NB4 (cell line): ENCODE data around the gene ANO1.
A peak's percentile ranks its signal among the peaks of the same experiment; 100 is the strongest.

ENCODE experiments used
- DNase-seq: peaks from one replicate; pipeline ENCODE4 v3.0.0; 2010; ENCODE audit warnings: low read depth
- H3K4me3 ChIP-seq: one replicate; pipeline ENCODE4 v1.5.1; 2011; ENCODE audit warnings: mild to moderate bottlenecking, low read depth, low read length, moderate library complexity
- CTCF ChIP-seq: IDR thresholded peaks from one replicate; pipeline ENCODE4 v1.5.1; 2012; ENCODE audit warnings: low read depth, low read length
- MAX ChIP-seq: IDR thresholded peaks from 2 replicates; pipeline ENCODE4 v1.6.1; 2011; ENCODE audit warnings: low read depth, low read length
- MYC ChIP-seq: IDR thresholded peaks from 2 replicates; pipeline ENCODE4 v1.6.1; 2011; ENCODE audit warnings: low read depth, low read length
- POLR2A ChIP-seq: IDR thresholded peaks from 2 replicates; pipeline ENCODE4 v1.6.1; 2011; ENCODE audit warnings: mild to moderate bottlenecking; ENCODE audit not compliant: insufficient read length; ENCODE audit errors: extremely low read depth

The ANO1 gene

GRCh38 chr11:70130636-70131035, 52.5 kb downstream of the ANO1 start:
- no peak for DNase-seq
- H3K4me3 ChIP-seq = no peak overlapping the region
- TF ChIP-seq MYC = no peak
- TF ChIP-seq POLR2A = no peak
- TF ChIP-seq CTCF = no peak
- no peak for TF ChIP-seq MAX

- TF ChIP-seq MYC = no peak
- TF ChIP-seq MAX = no peak
- no peak for TF ChIP-seq CTCF
- no peak for TF ChIP-seq POLR2A
- no peak overlapping the region for H3K4me3 ChIP-seq
- no peak for DNase-seq
These were observed 53.6 kb downstream of the ANO1 start for GRCh38 chr11:70131606-70132190.

- no peak for DNase-seq
- no peak for TF ChIP-seq MYC
- no peak for TF ChIP-seq MAX
- TF ChIP-seq POLR2A = no peak
- TF ChIP-seq CTCF = no peak
- H3K4me3 ChIP-seq = no peak overlapping the region
These were observed 54.5 kb downstream of the ANO1 start for GRCh38 chr11:70132641-70133040.

DNA sequence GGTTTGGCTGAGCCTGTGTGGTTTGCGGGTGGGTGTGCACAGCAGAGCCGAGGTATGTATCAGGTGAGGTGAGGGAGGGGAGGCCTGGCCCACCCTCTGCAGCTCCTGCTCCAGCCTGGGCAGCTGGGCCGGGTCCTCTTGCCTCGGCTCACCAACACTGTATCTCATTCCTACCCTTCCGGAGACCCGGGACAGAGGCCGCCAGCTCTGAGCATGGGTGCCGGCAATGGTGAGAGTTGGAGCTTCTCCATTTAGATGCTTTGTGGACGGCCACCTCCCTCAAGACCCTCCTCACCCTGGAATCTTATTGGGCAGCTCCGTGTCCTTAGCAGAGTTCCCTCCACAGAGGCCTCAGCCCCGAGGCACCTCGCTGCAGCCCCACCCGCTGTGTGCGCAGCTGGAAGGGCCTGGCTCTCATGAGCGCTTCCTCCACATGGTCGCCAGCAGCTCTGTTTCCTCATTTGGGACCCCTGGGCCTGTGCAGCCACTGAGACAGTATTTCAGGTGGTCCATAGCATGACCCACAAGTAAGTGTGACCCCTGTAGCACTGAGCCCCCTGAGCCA, 55.7 kb downstream of the ANO1 start:
- TF ChIP-seq POLR2A (no peak), MYC (peak; percentile 44)
- DNase-seq = peak; percentile 52
- H3K4me3 ChIP-seq = no peak overlapping the region

DNA sequence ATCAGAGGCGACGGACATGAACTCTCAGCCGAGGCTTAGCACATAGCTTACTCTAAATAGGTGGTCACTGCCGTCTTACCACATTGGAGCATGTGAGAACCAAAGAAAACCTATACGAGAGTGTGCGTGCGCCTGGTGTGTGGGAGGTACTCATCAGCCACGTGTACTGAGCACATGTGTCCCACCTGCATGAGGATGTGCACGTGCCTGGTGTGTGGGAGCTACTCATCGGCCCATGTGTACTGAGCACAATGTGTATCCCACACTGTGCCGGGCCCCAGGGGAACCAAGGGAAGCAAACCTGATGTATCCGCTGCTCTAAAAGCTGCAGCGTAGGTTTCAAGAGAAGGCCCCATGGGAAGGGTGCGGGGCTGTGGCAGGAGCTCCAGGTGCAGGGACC, 56.4 kb downstream of the ANO1 start:
- no peak overlapping the region for H3K4me3 ChIP-seq
- DNase-seq = no peak
- TF ChIP-seq MYC (peak; percentile 71), POLR2A (no peak), CTCF (no peak), MAX (peak; percentile 87)

GRCh38 chr11:70135142-70135541, 57.0 kb downstream of the ANO1 start:
- DNase-seq = no peak
- no peak overlapping the region for H3K4me3 ChIP-seq
- TF ChIP-seq MAX (no peak), CTCF (no peak), POLR2A (no peak), MYC (no peak)
